GM18867 (cell line): ENCODE data around the gene PRKCH.
A peak's percentile ranks its signal among the peaks of the same experiment; 100 is the strongest.

ENCODE experiments used
- ATAC-seq: cut with Tn5 transposase; IDR thresholded peaks from one replicate; pipeline ENCODE4 v1.9.1; 2021; ENCODE audit warnings: mild to moderate bottlenecking, moderate library complexity; ENCODE audit not compliant: unreplicated experiment

The PRKCH gene

DNA sequence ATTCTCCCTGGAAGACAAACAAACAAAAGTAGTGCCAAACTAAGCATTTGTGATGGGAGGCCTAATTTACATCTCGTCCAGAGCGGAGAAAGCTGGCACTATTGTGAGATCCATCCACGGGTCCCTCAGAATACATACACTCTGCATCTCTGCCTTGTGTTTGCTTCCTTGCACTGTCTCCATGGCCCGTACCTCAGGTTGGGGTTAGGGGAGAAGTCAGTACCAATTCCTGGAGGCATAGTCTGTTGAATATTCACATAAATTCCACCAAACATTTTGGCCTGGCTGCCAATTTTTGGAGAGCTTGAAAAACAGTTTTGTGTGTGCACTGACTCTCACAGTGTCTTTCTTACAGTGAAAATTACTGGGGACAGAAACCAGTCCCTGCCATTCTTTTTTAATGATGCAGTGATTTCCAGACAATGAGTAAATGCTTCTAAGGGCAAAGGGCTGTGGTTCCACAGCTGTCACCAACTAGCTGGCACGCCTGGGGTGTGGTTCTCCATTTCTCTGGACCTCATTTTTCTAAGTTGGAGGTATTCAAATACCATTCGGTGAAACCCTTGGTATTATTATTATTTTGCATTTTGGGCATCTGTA lies 254.3 kb downstream of the PRKCH start:
- ATAC-seq: no peak

DNA sequence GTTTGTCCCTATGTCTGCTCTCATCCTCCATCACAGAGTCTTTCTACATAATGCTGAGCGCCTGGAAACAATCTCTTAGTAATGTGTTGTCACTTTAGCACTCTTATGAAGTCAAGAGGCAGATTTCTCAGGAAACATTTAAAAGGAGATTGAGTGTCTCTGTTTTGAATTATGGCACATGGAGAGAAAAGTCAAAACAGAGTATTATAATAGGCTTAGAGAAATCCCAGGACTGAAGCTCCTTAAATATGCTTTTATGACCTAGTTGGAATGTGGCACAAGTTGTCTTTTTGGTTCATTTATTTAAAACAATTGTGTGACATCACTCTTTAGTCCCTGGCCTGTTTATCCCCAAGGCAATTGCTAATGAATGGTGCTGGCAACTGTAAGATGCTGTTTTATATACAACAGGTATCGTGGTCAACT lies 256.1 kb downstream of the PRKCH start:
- ATAC-seq: no peak

DNA sequence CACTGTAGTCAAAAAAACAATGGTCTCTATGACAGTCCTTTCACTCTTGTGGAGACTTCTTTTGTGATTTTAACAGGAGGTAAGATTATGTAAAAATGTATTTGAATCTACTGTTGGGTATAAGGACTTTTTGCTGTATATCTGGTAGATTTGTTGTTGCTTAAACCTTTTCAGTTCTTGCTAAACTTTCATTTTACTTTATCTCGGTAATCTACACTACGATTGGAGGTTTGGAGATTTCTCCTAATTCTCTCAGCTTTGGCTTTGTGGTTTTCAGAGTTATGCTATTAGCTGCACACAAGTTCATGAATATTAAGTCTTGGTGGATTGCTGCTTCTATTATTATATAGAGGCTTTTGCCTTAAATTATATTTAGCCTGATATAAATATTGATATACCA lies 257.4 kb downstream of the PRKCH start:
- no peak for ATAC-seq

DNA sequence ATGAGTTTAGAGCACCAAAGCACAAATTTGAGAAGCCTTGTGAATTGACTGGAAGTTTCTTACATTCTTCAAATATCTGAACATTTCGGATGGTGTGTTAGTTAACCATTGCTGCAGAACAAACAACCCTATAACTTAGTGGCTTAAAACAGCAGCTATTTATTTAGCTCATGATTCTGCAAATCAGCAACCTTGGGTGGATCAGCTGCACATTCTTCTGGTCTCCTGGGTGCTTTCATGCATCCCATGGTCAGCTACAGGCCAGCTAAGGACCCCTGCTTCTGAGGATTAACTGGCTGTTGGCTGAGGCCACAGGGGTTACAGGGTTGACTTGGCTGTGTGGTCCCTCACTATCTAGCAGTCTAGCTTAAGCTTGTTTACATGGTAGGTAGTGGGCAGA lies 260.0 kb downstream of the PRKCH start:
- no peak for ATAC-seq

DNA sequence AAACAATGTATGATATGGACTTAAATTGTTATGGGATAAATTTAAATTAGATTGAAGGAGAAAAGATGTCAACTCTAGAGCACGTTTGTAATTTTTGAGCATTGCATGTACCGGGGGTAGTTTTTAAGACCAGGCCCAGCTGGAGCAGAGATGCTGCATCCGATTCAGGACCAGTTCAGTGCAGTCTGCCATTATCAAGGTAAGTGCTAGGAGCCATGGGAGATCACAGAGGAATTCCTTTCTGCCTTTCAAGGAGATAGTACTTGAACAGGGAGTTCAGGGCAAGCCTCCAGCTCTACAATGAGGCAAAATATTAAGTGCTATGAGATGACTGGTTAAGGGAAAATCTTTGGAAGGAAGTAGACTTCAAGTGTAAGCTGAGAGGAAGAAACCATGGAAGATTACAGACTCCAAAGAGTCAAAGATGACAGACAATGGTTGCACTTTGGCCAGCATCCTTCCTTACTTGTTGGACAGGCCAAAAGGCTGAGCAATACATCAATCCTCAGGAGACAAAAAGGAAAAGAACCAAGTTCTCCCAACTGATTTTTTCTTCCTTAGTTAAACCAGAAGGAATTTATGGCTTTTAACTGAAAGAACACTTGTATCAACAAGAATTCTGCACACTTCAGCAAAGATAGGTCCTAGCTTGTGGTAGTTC lies 260.7 kb downstream of the PRKCH start:
- ATAC-seq: no peak

DNA sequence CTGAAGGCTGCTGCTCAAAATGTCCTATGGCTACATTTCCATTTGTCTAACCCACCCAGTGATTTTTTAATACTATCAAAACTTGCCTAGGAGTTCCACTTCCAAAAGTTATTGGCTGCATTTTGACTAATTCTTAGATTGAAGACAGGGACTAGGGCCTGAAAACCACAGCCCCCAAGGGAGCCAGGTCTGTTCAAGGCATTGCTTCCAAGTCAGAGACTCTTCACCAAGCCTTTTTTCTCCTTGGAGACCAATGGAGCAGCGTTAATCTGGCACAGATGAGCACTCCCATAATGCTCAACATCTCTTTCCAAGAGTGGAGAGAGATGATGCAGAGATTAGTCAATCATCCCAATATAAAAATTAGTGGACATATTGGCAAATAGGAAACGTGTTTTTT lies 261.4 kb downstream of the PRKCH start:
- no peak for ATAC-seq

DNA sequence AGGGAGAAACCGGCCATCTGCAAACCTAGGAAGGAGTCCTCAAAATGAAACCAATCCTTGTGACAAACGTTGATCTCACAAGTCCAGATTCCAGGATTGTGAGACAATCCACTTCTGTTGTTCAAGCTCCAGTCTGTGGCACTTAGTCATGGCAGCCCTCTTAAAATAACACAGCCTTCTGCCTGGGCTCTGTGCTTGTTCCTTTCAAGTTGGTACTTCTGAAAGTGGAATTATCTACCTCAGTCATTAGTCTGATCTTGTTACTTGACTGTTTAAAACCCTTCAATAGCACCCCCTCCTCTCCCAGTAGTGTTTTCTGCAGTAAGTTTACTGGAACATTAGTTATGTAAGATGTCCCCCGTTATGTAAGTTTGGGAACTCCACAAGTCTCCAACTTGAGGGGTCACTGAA lies 263.0 kb downstream of the PRKCH start:
- no peak for ATAC-seq

DNA sequence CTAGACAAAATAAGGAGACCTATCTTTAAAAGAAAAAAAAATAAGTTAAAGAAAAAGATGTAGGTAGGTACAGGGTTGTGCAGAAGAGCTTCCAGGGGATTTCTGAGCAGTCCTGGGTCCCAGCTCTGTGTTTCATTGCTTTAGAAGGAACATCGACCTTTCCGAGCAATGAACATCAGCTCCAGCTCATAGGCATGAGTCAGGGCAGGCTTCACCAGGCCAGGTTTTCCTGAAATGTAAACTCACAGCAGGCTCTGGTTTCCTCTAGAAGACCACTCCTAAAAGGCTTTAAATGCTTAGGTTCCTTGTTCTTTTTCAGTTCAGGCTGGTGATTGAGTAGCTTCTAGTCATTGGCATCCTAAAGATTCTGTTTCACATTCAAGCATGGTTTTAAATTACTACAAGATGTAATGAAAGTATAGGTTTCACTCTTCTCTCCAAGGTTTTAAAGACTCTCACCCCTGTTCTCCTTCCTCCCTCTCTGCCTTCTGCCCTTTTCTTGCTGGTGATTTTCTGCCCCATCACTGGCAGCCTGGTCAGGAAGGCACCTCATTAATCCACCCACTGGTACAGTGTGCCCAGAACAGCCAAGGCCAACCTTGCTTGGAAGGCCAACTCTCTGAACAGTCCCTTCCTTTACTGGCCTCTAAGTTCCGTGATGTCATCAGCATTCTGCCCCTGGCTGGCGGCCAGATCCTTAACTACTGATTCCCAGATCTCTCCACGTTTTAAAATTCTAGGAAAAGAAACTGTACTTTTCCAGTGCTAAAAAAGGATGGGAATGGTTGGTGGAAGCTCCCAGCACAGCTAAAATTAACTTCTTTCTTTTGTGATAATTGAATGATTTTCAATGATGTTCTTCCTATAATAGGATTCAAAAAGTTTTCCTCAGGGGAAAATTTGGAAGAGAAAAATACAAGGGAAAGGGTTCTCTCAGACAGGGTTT lies 264.5 kb downstream of the PRKCH start:
- ATAC-seq: no peak

DNA sequence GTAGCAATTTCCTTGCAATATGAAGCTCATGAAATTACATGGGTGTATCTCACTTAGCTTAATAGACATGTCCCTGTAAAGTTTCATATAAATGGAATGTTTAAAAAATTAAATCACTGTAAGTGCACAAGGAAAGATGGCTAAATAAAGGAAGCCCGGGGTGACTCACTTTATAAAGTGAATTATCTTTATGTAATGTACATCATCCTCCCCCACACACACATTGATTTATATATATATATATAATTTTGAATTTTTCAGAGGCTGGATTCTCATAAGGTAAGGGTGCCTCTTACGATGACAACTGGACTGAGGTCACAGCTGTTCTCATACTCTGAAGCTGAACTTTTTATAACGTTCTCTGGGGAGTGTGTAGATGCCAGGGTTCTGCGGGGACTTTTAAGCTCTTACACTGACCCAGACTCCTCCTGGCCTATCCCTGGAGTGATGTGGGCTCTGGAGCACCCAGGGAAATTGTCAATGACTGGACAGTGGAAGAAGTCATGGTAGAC lies 265.2 kb downstream of the PRKCH start:
- ATAC-seq: no peak

DNA sequence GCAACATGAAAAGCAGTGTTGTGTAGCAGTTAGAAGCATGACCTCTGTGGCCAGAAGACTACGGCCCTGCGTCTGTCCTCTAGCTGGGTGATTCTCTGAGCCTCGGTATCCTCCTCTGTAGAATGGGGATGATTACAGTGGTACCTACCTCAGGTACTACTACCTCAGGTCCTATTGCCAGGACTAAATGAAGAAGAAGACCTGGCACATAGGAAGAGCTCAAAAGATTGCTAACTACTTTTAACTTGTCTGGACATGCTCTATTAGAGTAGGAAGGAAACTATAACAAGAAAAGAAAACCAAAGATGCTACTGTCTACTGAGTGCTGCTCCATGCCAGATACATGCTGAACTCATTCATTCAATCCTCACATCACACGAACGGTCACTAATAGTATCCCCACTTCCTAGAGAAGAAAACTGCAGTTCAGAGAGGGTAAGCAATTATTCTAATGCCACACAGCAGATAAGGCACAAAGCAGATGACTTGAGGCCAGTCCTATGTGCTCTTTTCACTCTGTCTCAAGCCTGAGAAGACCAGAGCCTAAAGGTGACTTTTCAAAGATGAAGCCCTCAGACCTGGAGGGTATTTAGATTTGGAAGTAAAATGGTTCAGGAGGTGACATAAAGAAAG lies 265.8 kb downstream of the PRKCH start:
- ATAC-seq: no peak

DNA sequence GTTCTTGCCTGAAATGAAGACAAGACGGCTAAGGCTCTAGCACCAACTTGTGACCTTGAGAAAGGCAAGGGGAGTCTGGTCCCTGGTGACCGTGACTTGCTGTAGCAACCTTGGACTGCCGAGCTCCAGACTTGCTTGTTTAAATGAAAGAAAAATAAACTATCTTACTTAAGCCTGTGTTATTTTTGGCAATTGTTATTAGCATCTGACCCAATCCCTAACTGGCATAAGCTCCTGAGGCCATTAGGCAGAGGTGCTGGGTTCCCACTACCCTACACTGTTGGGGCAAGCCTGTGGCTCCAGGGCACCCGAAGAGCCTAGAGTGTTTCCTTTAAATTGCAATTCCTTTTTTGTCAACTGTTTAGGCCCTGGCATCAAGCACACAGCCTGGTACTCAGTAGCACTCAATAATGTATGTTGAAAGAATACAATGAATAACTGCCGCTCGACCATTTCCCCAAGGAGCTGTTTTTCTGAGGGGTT lies 267.1 kb downstream of the PRKCH start:
- ATAC-seq: no peak

DNA sequence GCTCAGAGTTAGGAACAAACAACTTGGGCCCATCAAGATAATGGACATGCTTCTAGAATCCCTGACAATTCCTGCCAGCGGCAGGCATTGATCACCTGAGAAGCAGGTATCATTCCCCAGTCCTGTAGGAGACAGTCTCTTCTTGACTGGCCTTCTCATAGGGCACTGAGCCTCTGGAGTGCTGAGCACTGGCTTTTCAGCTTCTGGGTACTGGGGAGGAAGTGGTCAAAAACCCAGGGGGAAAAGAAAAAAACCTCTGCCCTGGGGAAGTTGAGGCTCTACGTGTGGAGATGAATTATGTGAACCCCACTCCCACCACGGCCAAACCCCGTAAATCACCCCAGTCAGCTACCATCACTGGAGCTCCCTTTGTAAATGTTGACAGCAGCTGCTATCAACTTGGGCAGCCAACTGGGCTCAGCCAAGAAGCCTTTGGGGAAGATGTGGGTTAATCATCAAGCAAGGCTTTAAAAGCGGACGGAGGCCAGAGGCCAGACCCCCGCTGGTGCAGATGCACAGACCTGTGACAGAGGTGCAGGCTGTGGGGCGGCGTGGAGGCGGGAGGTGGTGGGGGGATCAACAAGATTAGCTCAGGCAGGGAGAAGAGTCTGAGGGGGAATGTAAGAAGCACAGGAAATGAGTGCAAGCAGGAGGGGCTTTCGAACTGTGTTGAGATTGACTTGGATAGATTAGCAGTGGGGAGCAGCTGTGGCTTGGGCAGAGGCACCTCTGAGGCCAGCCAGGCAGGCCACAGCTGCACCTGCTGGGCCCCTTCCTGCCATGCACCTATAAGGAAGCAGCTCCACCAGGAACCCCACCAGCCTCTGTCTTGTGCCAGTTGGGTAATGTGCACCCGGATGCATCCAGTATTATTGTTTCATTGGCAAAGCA lies 268.6 kb downstream of the PRKCH start:
- ATAC-seq: no peak

DNA sequence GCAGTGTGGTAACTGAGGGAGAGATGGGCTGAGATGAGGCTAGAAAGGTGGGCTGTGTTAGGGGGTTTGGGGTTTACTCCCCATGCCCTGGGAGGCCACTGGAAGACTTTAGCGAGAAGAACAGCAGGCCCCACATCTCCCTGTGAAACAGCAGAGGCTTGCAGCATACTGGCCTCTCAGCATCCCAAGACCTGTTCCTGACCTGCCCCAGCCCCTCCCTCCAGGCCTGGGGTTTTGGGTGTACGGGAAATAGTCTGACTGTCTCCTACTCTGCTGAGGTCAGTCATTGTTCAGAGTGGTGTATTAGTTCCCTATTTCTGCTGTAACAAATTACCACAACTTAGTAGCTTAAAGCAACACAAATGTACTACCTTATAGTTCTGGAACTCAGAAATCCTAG lies 270.5 kb downstream of the PRKCH start:
- ATAC-seq: no peak

DNA sequence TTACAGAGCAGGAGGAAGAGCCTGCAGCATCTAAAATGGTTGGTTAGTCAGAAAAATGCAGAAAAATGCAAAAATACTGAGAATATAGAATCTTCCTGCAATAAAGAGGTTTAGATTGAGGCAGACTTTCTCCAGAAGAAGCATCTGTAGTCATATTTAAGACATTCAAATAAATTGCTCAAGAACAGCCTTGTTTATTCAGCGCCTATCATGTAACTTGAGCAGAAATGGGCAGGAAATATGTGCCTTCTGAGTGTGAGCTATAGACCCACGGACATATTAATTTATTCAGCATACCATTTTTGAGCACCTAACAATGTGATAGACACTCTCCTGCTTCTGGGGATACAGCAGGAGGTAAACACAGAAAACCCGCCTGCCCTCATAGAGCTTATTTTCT lies 272.0 kb downstream of the PRKCH start:
- ATAC-seq: no peak

DNA sequence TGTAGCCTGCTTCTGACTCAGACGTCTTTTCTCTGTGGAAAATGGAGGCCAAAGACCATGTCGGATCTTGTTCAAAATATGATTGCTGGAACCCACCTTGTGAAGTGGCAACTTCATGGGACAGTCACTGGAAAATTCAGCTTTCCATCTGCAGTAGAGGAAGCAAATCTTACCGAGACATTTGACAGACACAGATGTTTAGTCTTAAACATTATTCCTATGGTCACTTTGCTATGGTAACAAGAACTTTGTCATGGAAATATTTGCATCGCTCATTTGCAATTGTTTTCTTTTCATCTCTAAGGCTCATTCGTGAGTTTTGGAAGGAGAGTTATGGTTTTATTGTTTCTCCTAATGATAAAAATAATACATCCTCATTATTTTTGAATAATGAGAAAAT lies 275.6 kb downstream of the PRKCH start:
- ATAC-seq: no peak

DNA sequence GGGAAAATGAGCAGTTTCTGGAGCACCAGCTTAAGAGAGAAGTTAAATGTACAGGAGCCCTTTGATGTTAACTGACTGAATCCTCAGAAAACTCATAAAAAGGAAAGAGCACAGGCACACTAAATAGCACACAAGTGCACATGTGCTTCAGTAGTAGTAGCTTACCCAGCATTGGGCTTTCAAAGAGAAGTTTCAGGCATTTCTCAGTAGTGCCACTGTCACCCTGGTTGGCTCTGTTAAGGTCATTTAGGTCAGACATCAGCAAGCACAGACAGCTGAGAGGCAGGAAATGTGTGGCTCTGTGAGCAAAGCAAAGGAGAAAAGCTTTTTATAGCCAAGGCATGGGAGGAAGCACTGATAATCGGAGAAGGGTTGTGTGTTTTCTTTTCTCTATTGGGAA lies 277.6 kb downstream of the PRKCH start:
- peak; percentile 38 for ATAC-seq

DNA sequence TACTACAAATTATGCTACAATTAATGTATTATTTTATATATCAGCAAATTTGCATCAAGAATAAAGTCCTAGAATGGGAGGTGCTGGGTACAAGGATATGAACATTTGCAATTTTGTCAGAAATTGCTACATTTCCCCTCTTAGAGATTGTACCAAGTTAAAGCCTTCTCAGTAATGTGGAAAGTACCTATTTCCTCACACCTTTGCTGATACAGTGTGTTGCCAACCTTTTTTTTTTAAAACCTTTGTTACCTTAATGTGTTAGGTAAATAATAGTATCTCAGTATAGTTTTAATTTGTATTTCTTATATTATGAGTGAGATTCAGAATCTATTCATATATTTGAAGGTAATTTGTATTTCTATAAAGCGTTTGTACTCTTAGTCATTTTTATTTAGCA lies 278.6 kb downstream of the PRKCH start:
- no peak for ATAC-seq
